Fibroblast of lung (primary cell): ENCODE results near the gene PGLYRP3. TPM values are rescaled to one million over a fixed set of nuclear protein-coding genes. Genes with fewer than 3 reads are reported as not detected.

ENCODE experiments used
- DNase-seq, 2 donors: peaks; one replicate each; pipeline versions ENCODE4 v3.0.0 to v3.0.0-alpha.2; 2010; ENCODE audit warnings: low read depth in 2 of 2
- H2AFZ ChIP-seq: 2 replicates; pipeline ENCODE4 v1.5.1; 2012; ENCODE audit warnings: low read length, control low read depth, inconsistent platforms
- H3K27ac ChIP-seq: 2 replicates; pipeline ENCODE4 v1.5.1; 2011; ENCODE audit warnings: low read length, control low read depth; ENCODE audit not compliant: insufficient read depth
- H3K27me3 ChIP-seq: 2 replicates; pipeline ENCODE4 v1.5.1; 2011; ENCODE audit warnings: mild to moderate bottlenecking, low read length; ENCODE audit not compliant: control insufficient read depth, insufficient read depth
- H3K36me3 ChIP-seq: 2 replicates; pipeline ENCODE4 v1.5.1; 2011; ENCODE audit warnings: low read length; ENCODE audit not compliant: control insufficient read depth, insufficient read depth
- H3K4me1 ChIP-seq: 2 replicates; pipeline ENCODE4 v1.5.1; 2011; ENCODE audit warnings: low read length; ENCODE audit not compliant: control insufficient read depth, insufficient read depth; ENCODE audit errors: extremely low read depth
- H3K4me2 ChIP-seq: 2 replicates; pipeline ENCODE4 v1.5.1; 2011; ENCODE audit warnings: low read length, control low read depth; ENCODE audit not compliant: insufficient read depth; ENCODE audit errors: extremely low read depth
- H3K4me3 ChIP-seq, 4 experiments: fragments of 200-600 bp in 1 of 4; sonication (generic) in 1 of 4; replicated peaks in 1 of 4; 2 replicates each; pipeline ENCODE4 v1.5.1; 2011 to 2016; ENCODE audit warnings: low read length in 4 of 4, low read depth in 3 of 4, mild to moderate bottlenecking in 3 of 4, control low read depth in 2 of 4, inconsistent platforms in 1 of 4, mixed read lengths in 1 of 4; ENCODE audit not compliant: insufficient read depth in 1 of 4; ENCODE audit errors: control extremely low read depth in 1 of 4
- H3K79me2 ChIP-seq: 2 replicates; pipeline ENCODE4 v1.5.1; 2012; ENCODE audit warnings: mild to moderate bottlenecking, low read length, inconsistent platforms; ENCODE audit not compliant: control insufficient read depth, insufficient read depth
- H3K9ac ChIP-seq: 2 replicates; pipeline ENCODE4 v1.5.1; 2011; ENCODE audit warnings: mild to moderate bottlenecking, low read length, control low read depth; ENCODE audit not compliant: insufficient read depth
- H3K9me3 ChIP-seq: 2 replicates; pipeline ENCODE4 v1.5.1; 2012; ENCODE audit warnings: low read depth, low read length; ENCODE audit not compliant: control insufficient read depth, insufficient read depth
- H4K20me1 ChIP-seq: 2 replicates; pipeline ENCODE4 v1.5.1; 2011; ENCODE audit warnings: low read length; ENCODE audit not compliant: control insufficient read depth, insufficient read depth; ENCODE audit errors: extremely low read depth
- CTCF ChIP-seq, 2 donors: IDR thresholded peaks in 1 of 2; conservative IDR thresholded peaks in 1 of 2; 1 replicate in 1 of 2; 2 replicates in 1 of 2; pipeline ENCODE4 v1.5.1; 2011 to 2012; ENCODE audit warnings: low read length in 2 of 2, control low read depth in 1 of 2, inconsistent platforms in 1 of 2, low read depth in 1 of 2, mild to moderate bottlenecking in 1 of 2
- EZH2 ChIP-seq: IDR thresholded peaks from 2 replicates; pipeline ENCODE4 v1.5.1; 2012; ENCODE audit warnings: low read length, control low read depth, mild to moderate bottlenecking; ENCODE audit errors: missing control alignments
- polyA plus RNA-seq, 2 donors: library from polyadenylated mRNA; depleted of rRNA in 1 of 2; stranded (reverse) in 1 of 2; unstranded in 1 of 2; fragments of >200 nt; gene quantifications; 2 replicates each; pipeline ENCODE4 v1.2.1, GENCODE V29; 2011 to 2012; ENCODE audit warnings: missing spikeins in 1 of 2
- total RNA-seq: library from RNA; depleted of rRNA; stranded (reverse); fragments of >200 nt; gene quantifications from 2 replicates; pipeline ENCODE4 v1.2.1, GENCODE V29; 2014

PGLYRP3 gene
- total and polyA plus RNA-seq, 2 donors (not counting 1 experiment from before 2014, with no cell fraction given), result not detected

GRCh38 chr1:153341431-153341934 lies 28.7 kb upstream of the PGLYRP3 start:
- H3K27me3 ChIP-seq, result peaks cover 12% of the 10 kb centered on the region
- H3K4me1 ChIP-seq, result no peaks in the 10 kb centered on the region
- no peak overlapping the region for H3K4me2 ChIP-seq
- H3K79me2 ChIP-seq, result no peaks in the 10 kb centered on the region
- no peaks in the 10 kb centered on the region for H4K20me1 ChIP-seq
- TF ChIP-seq EZH2 (no peak), CTCF (conservative IDR thresholded peaks at IDR 0.05 in 1 of 2, IDR thresholded peaks at IDR 0.05 in 1 of 2; ENCODE audit: low read depth in 1 of 2, low read length in 2 of 2) (no peak)
- no peak overlapping the region for H3K4me3 ChIP-seq
- no peak for DNase-seq
- H3K27ac ChIP-seq, result no peak overlapping the region
- no peaks in the 10 kb centered on the region for H3K9me3 ChIP-seq
- no peaks in the 10 kb centered on the region for H3K36me3 ChIP-seq
- no peak overlapping the region for H3K9ac ChIP-seq
- no peak overlapping the region for H2AFZ ChIP-seq

GRCh38 chr1:153340356-153340755 lies 27.6 kb upstream of the PGLYRP3 start:
- Histone ChIP-seq H3K9ac (no peak overlapping the region), H3K4me1 (no peaks in the 10 kb centered on the region), H3K4me3 (no peak overlapping the region), H3K27ac (no peak overlapping the region), H4K20me1 (no peaks in the 10 kb centered on the region), H3K79me2 (no peaks in the 10 kb centered on the region), H3K9me3 (no peaks in the 10 kb centered on the region), H2AFZ (no peak overlapping the region), H3K4me2 (no peak overlapping the region), H3K27me3 (peaks cover 10% of the 10 kb centered on the region), H3K36me3 (no peaks in the 10 kb centered on the region)
- TF ChIP-seq EZH2, result no peak
- no peak for TF ChIP-seq CTCF (conservative IDR thresholded peaks at IDR 0.05 in 1 of 2, IDR thresholded peaks at IDR 0.05 in 1 of 2; ENCODE audit: low read depth in 1 of 2, low read length in 2 of 2)
- DNase-seq, result no peak

- TF ChIP-seq CTCF (conservative IDR thresholded peaks at IDR 0.05 in 1 of 2, IDR thresholded peaks at IDR 0.05 in 1 of 2; ENCODE audit: low read depth in 1 of 2, low read length in 2 of 2), result no peak
- no peak for TF ChIP-seq EZH2
Measured at GRCh38 chr1:153339802-153340201, 27.1 kb upstream of the PGLYRP3 start.

More at GRCh38 chr1:153339802-153340201, 27.1 kb upstream of the PGLYRP3 start:
- Histone ChIP-seq H3K27ac (no peak overlapping the region), H3K27me3 (peaks cover 10% of the 10 kb centered on the region), H4K20me1 (no peaks in the 10 kb centered on the region), H3K4me2 (no peak overlapping the region), H3K36me3 (no peaks in the 10 kb centered on the region), H3K9me3 (no peaks in the 10 kb centered on the region), H3K9ac (no peak overlapping the region), H3K79me2 (no peaks in the 10 kb centered on the region), H3K4me1 (no peaks in the 10 kb centered on the region), H2AFZ (no peak overlapping the region), H3K4me3 (no peak overlapping the region)
- no peak for DNase-seq
